ENCODE results near the gene KATNB1.
A peak's percentile ranks its signal among the peaks of the same experiment; 100 is the strongest.
"Not testable (repeated sequence)": the region's sequence is repeated elsewhere in the genome, so short reads cannot be mapped to it uniquely, and the experiment has no call there.

Gene KATNB1

GRCh38 chr16:57785924-57786323, 50.4 kb downstream of the KATNB1 start:
- DNase-seq = no peak
- Mint-ChIP-seq H3K27me3 (no peaks in the 10 kb centered on the region), H3K27ac (peak overlapping the region in 1 of 2 donors; percentile 52), H3K4me1 (ENCODE audit: low read depth in 2 of 2) (no peaks in the 10 kb centered on the region), H3K36me3 (ENCODE audit: insufficient read depth) (no peaks in the 10 kb centered on the region), H3K9me3 (no peaks in the 10 kb centered on the region), H3K4me3 (no peak overlapping the region)
- ATAC-seq (replicated peaks) = no peak

DNA sequence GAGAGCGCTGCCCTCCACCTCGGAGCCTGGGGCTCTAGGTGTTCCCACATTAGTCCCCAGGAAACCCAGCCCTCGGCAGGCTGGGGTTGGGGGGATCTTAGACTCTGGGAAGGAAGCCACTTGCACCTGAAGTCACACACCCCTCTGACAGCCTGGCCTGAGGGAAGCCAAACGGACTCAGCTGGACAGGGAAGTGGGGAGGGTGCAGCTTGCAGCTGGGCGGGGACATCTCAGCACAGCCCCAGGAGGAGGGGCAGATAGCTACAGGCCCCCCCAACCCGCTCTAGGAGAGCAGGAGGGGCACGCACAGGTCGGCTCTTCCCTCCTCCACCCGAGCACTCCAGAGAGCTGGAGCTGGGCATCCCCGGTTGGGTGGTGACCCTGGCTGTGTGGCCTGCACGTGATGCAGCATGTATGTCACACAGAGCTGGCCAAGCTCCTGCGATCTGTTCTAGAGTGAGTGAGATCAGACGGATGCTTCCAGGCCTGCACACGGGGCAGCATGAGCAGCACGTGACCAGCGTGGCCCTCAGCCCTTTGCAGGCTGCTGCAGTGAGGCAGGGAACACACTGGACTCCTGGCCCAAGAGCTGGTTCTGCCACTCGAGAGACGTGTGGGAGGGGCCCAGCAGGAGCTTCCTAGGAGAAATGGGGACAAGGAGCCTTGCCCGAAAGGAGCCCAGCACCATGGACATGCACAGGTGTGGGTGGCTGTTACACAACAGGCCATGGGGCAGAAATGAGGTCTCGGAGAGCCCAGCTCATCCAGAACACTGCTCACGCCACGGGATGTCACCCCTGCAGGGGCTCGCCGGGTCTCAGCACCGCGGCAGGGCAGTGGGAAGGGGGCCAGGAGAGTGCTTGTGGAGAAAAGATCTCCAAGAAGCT, 51.3 kb downstream of the KATNB1 start:
- no peak overlapping the region for H3K4me3 Mint-ChIP-seq
- H3K27me3 Mint-ChIP-seq = no peaks in the 10 kb centered on the region
- H3K4me1 Mint-ChIP-seq (ENCODE audit: low read depth in 2 of 2) = no peaks in the 10 kb centered on the region
- no peaks in the 10 kb centered on the region for H3K9me3 Mint-ChIP-seq
- H3K27ac Mint-ChIP-seq = peak overlapping the region in 1 of 2 donors; percentile 52
- no peaks in the 10 kb centered on the region for H3K36me3 Mint-ChIP-seq (ENCODE audit: insufficient read depth)
- DNase-seq (no peak), ATAC-seq (replicated peaks) (no peak)

DNA sequence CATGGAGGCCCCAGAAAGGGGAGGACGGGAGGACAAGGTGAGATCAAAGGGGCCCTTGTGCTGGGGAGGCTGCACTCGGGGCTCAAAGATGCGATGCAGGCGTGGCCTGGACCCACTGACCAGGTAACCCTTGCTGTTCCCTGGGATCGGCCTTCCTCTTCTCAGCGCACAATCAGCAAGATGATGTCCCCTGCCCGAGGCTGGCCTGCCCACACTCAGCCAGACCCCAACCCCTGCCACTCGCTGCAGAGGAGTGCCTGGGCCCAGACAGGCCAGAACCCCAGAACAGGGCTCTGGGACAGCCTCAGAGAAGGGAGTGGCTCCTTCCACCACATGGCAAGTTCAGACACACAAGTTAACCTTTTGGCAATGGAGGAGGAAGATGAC, 51.9 kb downstream of the KATNB1 start:
- H3K27ac Mint-ChIP-seq = no peak overlapping the region
- no peaks in the 10 kb centered on the region for H3K4me1 Mint-ChIP-seq (ENCODE audit: low read depth in 2 of 2)
- H3K27me3 Mint-ChIP-seq = no peaks in the 10 kb centered on the region
- H3K36me3 Mint-ChIP-seq (ENCODE audit: insufficient read depth) = no peaks in the 10 kb centered on the region
- ATAC-seq (replicated peaks) (no peak), DNase-seq (no peak)
- no peak overlapping the region for H3K4me3 Mint-ChIP-seq
- H3K9me3 Mint-ChIP-seq = no peaks in the 10 kb centered on the region

DNA sequence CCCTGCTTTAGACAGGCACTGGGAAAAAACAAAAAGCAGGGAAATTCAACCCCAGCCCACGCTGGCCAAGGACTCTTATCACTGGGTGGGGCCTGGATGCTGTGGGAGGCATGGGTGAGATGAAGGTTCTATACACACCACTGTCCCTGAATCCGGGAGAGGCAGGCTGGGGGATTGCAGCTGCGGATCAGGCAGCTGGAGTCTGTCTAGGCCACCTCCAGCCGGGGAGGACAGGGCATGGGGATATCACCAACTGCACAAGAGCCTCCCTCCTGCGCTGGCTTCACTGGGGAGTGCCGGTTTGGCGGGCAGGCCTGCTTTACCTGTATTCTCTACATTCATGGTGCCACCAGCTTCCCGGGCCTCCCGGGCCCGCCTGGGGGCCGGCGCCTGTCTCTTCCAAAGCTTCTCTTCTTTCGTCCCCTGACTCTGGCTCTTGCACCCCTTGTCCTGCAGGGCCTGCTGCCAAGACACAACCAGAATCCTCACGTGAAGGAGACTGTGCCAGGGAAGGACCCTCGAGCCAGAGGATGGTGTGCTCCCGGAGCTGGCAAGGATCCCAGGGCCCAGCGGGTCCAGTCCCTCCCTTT, 52.8 kb downstream of the KATNB1 start:
- Mint-ChIP-seq H3K4me1 (ENCODE audit: low read depth in 2 of 2) (no peaks in the 10 kb centered on the region), H3K9me3 (no peaks in the 10 kb centered on the region), H3K36me3 (ENCODE audit: insufficient read depth) (no peaks in the 10 kb centered on the region), H3K27me3 (no peaks in the 10 kb centered on the region), H3K27ac (no peak overlapping the region), H3K4me3 (no peak overlapping the region)
- DNase-seq (no peak), ATAC-seq (replicated peaks) (no peak)

DNA sequence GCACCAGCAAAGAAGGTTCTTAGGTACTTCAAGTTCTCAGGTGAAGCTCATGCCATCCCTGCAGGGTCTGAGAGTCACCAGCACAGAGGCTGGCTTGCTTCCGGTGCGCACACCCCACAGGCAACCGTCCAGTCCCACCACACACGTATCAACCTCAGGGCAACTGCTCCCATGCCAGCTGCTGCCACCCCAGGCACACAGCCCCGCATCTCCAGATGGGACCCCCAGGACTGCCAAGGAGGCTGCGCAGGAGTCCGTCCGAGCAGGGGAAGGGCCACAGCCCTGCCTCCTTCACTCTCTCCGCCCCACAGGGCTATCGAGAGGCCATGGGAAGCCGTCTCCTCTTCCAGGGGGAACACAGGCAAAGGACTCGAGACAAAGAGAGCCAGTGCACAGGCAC, 53.4 kb downstream of the KATNB1 start:
- DNase-seq = no peak
- Mint-ChIP-seq H3K9me3 (no peaks in the 10 kb centered on the region), H3K4me3 (no peak overlapping the region), H3K4me1 (ENCODE audit: low read depth in 2 of 2) (no peaks in the 10 kb centered on the region), H3K36me3 (ENCODE audit: insufficient read depth) (no peaks in the 10 kb centered on the region), H3K27me3 (no peaks in the 10 kb centered on the region), H3K27ac (peak overlapping the region in 1 of 2 donors; percentile 85)
- no peak for ATAC-seq (replicated peaks)

DNA sequence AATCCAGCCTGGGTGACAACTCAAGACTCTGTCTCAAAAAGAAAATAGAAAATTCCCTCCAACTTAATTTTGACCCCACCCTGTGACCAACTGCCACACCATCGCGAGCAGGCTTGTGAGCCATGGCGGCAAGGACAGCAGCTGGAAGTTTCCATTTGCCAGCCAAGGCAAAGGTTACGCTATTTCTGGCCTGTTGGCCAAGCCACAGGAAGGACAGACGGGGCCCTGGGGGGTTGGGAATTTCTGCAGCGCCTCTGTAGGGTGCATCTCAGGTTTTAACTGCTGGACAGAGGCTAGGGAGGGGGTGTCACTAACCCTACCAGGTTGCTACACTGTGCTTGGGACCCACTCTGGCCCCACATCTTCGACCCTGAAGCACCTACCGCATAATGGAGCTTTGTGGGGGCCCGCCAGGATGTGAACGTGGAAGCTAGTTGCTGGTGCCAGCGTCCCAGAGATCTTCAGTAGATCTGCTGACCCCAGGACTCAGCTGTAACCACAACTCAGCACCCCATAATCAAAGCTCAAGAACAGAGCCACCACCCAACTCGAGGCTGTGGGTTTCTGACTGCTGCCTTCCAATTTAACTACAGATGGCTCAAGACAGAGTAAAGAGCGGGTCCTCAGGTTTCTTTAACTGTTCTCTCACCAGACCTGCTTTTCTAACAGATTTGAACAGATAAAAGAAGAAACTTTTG, 55.8 kb downstream of the KATNB1 start:
- no peaks in the 10 kb centered on the region for H3K27me3 Mint-ChIP-seq
- H3K27ac Mint-ChIP-seq = no peak overlapping the region
- DNase-seq (no peak), ATAC-seq (replicated peaks) (no peak)
- H3K9me3 Mint-ChIP-seq = no peaks in the 10 kb centered on the region
- peaks cover 8% of the 10 kb centered on the region for H3K36me3 Mint-ChIP-seq (ENCODE audit: insufficient read depth)
- no peak overlapping the region for H3K4me3 Mint-ChIP-seq
- peaks cover 0 to 4% of the 10 kb centered on the region in 2 donors for H3K4me1 Mint-ChIP-seq (ENCODE audit: low read depth in 2 of 2)

DNA sequence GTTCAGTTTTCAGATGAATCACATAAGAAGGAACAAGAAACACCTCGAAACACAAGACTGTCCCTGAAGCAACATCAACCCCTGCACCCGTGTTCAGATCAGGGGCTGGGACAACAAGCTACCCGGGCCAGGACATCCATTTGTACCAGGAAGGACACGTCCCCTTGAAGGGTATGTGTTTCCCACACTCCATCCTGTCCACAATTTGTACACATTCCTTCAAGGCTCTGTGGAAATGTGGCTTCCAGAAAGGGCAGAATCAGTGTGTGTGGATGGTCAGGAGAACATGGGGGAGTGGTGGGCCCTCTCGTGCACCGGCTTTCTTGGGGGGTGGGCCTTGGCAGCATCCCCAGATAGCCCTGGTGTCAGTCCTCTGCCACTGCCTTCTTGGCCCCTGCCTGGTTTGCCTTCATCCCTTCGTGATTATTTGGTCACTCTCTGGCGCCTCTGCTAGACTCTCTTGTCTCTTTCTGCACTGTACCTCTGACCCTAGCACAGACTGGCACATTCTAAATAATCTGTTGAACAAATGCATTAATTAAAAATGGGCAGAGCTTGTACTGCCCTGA, 56.4 kb downstream of the KATNB1 start:
- peaks cover 8% of the 10 kb centered on the region for H3K36me3 Mint-ChIP-seq (ENCODE audit: insufficient read depth)
- H3K9me3 Mint-ChIP-seq = no peaks in the 10 kb centered on the region
- no peak overlapping the region for H3K27ac Mint-ChIP-seq
- DNase-seq (no peak), ATAC-seq (replicated peaks) (no peak)
- H3K27me3 Mint-ChIP-seq = no peaks in the 10 kb centered on the region
- no peak overlapping the region for H3K4me3 Mint-ChIP-seq
- peaks cover 0 to 4% of the 10 kb centered on the region in 2 donors for H3K4me1 Mint-ChIP-seq (ENCODE audit: low read depth in 2 of 2)

DNA sequence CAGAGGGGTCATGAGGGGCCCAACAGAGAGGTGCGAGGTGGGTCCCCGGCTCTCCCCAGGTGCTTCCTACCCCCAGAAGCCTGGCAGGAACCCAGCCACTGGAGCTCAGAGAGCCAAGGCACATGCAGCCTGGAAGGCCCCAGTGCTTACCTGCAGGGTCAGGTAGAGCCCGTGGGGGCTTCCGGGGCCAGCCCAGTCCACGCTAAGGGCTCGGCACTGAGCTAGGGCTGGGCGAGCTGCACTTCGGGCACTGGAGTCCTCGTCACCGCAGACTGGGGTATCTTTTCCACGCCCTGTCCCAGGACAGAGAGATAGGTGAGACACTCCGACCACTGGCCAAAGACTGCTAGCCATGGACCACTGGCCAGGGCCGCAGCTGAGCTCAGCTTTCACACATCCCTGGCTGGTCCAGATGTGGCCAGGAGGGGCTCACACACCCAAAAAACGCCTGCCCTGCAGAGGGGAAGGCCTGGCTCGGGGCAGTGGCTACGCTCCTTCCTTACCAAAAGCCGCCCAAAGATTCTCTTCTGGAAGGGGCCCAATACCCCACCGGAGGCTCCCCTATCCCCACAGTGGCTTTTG, 59.4 kb downstream of the KATNB1 start:
- DNase-seq (no peak), ATAC-seq (replicated peaks) (peak; percentile 8)
- H3K4me3 Mint-ChIP-seq = no peak overlapping the region
- peaks cover 8% of the 10 kb centered on the region for H3K36me3 Mint-ChIP-seq (ENCODE audit: insufficient read depth)
- no peaks in the 10 kb centered on the region for H3K9me3 Mint-ChIP-seq
- peaks cover 14 to 18% of the 10 kb centered on the region in 2 donors for H3K4me1 Mint-ChIP-seq (ENCODE audit: low read depth in 2 of 2)
- no peaks in the 10 kb centered on the region for H3K27me3 Mint-ChIP-seq
- H3K27ac Mint-ChIP-seq = no peak overlapping the region

GRCh38 chr16:57795431-57795878, 59.9 kb downstream of the KATNB1 start:
- peak; percentile 79 for ATAC-seq (replicated peaks)

DNA sequence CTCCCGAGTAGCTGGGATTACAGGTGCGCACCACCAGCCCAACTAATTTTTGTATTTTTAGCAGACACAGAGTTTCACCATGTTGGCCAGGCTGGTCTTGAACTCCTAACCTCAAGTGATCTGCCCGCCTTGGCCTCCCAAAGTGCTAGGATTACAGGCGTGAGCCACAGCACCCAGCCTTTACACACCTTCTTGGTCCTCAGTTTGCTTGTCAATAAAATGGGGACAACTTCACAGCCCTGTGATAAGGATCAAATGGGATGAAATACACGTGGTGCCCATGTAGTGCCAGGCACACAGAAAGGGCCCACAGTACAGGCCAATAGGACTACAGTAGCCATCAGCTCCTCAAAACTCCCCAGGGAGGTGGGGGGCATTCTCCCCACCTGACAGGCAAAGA, 60.4 kb downstream of the KATNB1 start:
- not testable (repeated sequence) for ATAC-seq (replicated peaks); H3K27ac Mint-ChIP-seq; H3K27me3 Mint-ChIP-seq

More at GRCh38 chr16:57795431-57795878, 59.9 kb downstream of the KATNB1 start:
- H3K9me3 Mint-ChIP-seq = no peaks in the 10 kb centered on the region
- no peaks in the 10 kb centered on the region for H3K27me3 Mint-ChIP-seq
- peaks cover 8% of the 10 kb centered on the region for H3K36me3 Mint-ChIP-seq (ENCODE audit: insufficient read depth)
- no peak overlapping the region for H3K4me3 Mint-ChIP-seq
- DNase-seq = peak; percentile 24 to 30 (median 27)
- peaks cover 19 to 23% of the 10 kb centered on the region in 2 donors for H3K4me1 Mint-ChIP-seq (ENCODE audit: low read depth in 2 of 2)
- no peak overlapping the region for H3K27ac Mint-ChIP-seq

GRCh38 chr16:57797216-57797525, 61.6 kb downstream of the KATNB1 start:
- peak overlapping the region in 1 of 2 donors; percentile 81 for H3K27ac Mint-ChIP-seq
- ATAC-seq (replicated peaks) = no peak
- peaks cover 8% of the 10 kb centered on the region for H3K36me3 Mint-ChIP-seq (ENCODE audit: insufficient read depth)
- H3K27me3 Mint-ChIP-seq = no peaks in the 10 kb centered on the region
- peaks cover 28% of the 10 kb centered on the region in 2 donors for H3K4me1 Mint-ChIP-seq (ENCODE audit: low read depth in 2 of 2)
- H3K9me3 Mint-ChIP-seq = no peaks in the 10 kb centered on the region
- H3K4me3 Mint-ChIP-seq = no peak overlapping the region
- no peak for DNase-seq

More for the DNA sequence above, 60.4 kb downstream of the KATNB1 start:
- H3K4me3 Mint-ChIP-seq; H3K9me3 Mint-ChIP-seq; DNase-seq; H3K36me3 Mint-ChIP-seq (ENCODE audit: insufficient read depth): not testable (repeated sequence)
- peaks cover 24 to 25% of the 10 kb centered on the region in 2 donors for H3K4me1 Mint-ChIP-seq (ENCODE audit: low read depth in 2 of 2)

DNA sequence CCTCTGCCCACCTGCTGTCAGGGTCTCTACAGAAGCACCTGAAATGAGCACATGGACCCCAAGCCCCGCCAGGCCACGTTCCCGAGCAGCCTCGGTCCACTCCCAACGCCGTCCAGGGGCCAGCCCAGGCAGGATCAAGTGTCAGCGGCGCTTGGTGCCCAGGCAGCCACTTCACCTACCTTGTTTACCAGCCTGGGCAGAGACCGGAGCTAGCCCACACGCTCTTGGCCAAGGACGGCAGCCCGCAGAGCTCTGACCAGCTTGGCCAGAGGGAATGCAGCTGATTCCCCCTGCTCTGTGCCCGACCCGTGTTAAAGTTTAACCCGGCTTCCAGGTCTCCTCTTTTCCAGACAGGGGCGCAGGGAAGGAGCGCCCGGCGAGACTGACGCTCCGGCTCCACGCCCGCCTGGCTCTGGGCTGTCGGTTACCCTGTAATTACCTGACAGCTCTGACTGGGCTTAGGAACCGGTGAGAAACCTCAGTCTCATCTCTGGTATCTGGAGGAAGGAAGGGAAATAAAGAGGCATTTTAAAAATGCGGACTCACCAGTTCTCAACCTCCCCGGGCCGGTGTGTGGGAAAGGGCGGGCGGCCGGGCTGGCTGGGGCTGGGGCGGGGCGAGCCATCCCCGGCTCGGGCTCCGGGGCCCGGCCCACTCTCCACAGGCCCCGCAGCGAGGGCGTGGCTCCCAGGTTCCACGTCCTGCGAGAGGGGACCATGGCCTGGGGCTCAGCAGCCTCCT, 62.1 kb downstream of the KATNB1 start:
- no peak overlapping the region for H3K27ac Mint-ChIP-seq
- H3K9me3 Mint-ChIP-seq = no peaks in the 10 kb centered on the region
- H3K36me3 Mint-ChIP-seq (ENCODE audit: insufficient read depth) = peaks cover 11% of the 10 kb centered on the region
- DNase-seq (no peak), ATAC-seq (replicated peaks) (no peak)
- no peaks in the 10 kb centered on the region for H3K27me3 Mint-ChIP-seq
- peaks cover 30 to 31% of the 10 kb centered on the region in 2 donors for H3K4me1 Mint-ChIP-seq (ENCODE audit: low read depth in 2 of 2)
- no peak overlapping the region for H3K4me3 Mint-ChIP-seq
